H9 (cell line): ENCODE data around the gene ABCA12. TPM values are rescaled to one million over a fixed set of nuclear protein-coding genes. Genes with fewer than 3 reads are reported as not detected.

Experiments used
- DNase-seq: peaks from one replicate; pipeline ENCODE4 v3.0.0-alpha.2; 2017
- H2AFZ ChIP-seq: one replicate; pipeline ENCODE4 v1.6.1; 2013; ENCODE audit warnings: mild to moderate bottlenecking, low read length, control low read depth, moderate library complexity
- H2AK5ac ChIP-seq: 2 replicates; pipeline ENCODE4 v1.6.1; 2013; ENCODE audit warnings: low read length, control low read depth, mixed read lengths; ENCODE audit not compliant: insufficient read length
- H2BK120ac ChIP-seq: one replicate; pipeline ENCODE4 v1.6.1; 2013; ENCODE audit warnings: low read depth, mild to moderate bottlenecking, low read length, control low read depth, inconsistent platforms; ENCODE audit not compliant: poor library complexity, severe bottlenecking
- H2BK12ac ChIP-seq: 2 replicates; pipeline ENCODE4 v1.6.1; 2013; ENCODE audit warnings: low read length, control low read depth, mixed read lengths, low read depth; ENCODE audit not compliant: insufficient read length
- H2BK15ac ChIP-seq: 2 replicates; pipeline ENCODE4 v1.6.1; 2013; ENCODE audit warnings: low read depth, low read length, control low read depth
- H2BK20ac ChIP-seq: one replicate; pipeline ENCODE4 v1.6.1; 2013; ENCODE audit warnings: low read depth, mild to moderate bottlenecking, low read length, control low read depth, inconsistent platforms; ENCODE audit not compliant: poor library complexity, severe bottlenecking
- H2BK5ac ChIP-seq: 2 replicates; pipeline ENCODE4 v1.6.1; 2013; ENCODE audit warnings: low read length, control low read depth, mixed read lengths; ENCODE audit not compliant: insufficient read length
- H3K14ac ChIP-seq: 2 replicates; pipeline ENCODE4 v1.6.1; 2013; ENCODE audit warnings: low read length, control low read depth; ENCODE audit not compliant: insufficient read depth
- H3K18ac ChIP-seq: 2 replicates; pipeline ENCODE4 v1.6.1; 2013; ENCODE audit warnings: low read depth, mild to moderate bottlenecking, mixed read lengths, low read length, control low read depth; ENCODE audit not compliant: insufficient read length
- H3K23ac ChIP-seq: 2 replicates; pipeline ENCODE4 v1.6.1; 2013; ENCODE audit warnings: low read length, control low read depth, mixed read lengths, low read depth; ENCODE audit not compliant: insufficient read length
- H3K23me2 ChIP-seq: 2 replicates; pipeline ENCODE4 v1.6.1; 2013; ENCODE audit warnings: low read depth, mild to moderate bottlenecking, mixed read lengths, low read length, control low read depth; ENCODE audit not compliant: insufficient read length, poor library complexity, severe bottlenecking
- H3K27ac ChIP-seq: 2 replicates; pipeline ENCODE4 v1.5.1; 2013; ENCODE audit warnings: low read length, control low read depth, mixed read lengths, low read depth; ENCODE audit not compliant: insufficient read length
- H3K27me3 ChIP-seq: 2 replicates; pipeline ENCODE4 v1.6.1; 2013; ENCODE audit warnings: low read length, control low read depth, inconsistent platforms; ENCODE audit not compliant: insufficient read depth
- H3K4ac ChIP-seq: 2 replicates; pipeline ENCODE4 v1.6.1; 2013; ENCODE audit warnings: low read depth, mild to moderate bottlenecking, control low read depth, inconsistent platforms, low read length, moderate library complexity
- H3K4me1 ChIP-seq: 2 replicates; pipeline ENCODE4 v1.6.1; 2013; ENCODE audit warnings: low read length, control low read depth, inconsistent platforms; ENCODE audit not compliant: insufficient read depth
- H3K4me2 ChIP-seq: 2 replicates; pipeline ENCODE4 v1.6.1; 2013; ENCODE audit warnings: low read length, control low read depth, mixed read lengths; ENCODE audit not compliant: insufficient read length, insufficient read depth
- H3K56ac ChIP-seq: 2 replicates; pipeline ENCODE4 v1.6.1; 2013; ENCODE audit warnings: low read depth, mild to moderate bottlenecking, mixed read lengths, low read length, control low read depth; ENCODE audit not compliant: insufficient read length
- H3K79me1 ChIP-seq: 2 replicates; pipeline ENCODE4 v1.6.1; 2013; ENCODE audit warnings: low read depth, mild to moderate bottlenecking, moderate library complexity, low read length, control low read depth, inconsistent platforms; ENCODE audit not compliant: insufficient read depth, poor library complexity, severe bottlenecking
- H3K79me2 ChIP-seq: 2 replicates; pipeline ENCODE4 v1.6.1; 2013; ENCODE audit warnings: low read length, control low read depth, inconsistent platforms; ENCODE audit not compliant: insufficient read depth
- H3K9ac ChIP-seq: 2 replicates; pipeline ENCODE4 v1.6.1; 2013; ENCODE audit warnings: low read length, control low read depth, mixed read lengths; ENCODE audit not compliant: insufficient read length; ENCODE audit errors: extremely low read depth
- H3K9me3 ChIP-seq: one replicate; pipeline ENCODE4 v1.6.1; 2013; ENCODE audit warnings: low read depth, low read length, inconsistent platforms; ENCODE audit not compliant: control insufficient read depth
- H3T11ph ChIP-seq: one replicate; pipeline ENCODE4 v1.6.1; 2013; ENCODE audit warnings: mild to moderate bottlenecking, low read length, control low read depth, inconsistent platforms
- H4K20me1 ChIP-seq: one replicate; pipeline ENCODE4 v1.6.1; 2013; ENCODE audit not compliant: control insufficient read depth, insufficient read length, insufficient read depth
- H4K5ac ChIP-seq: 2 replicates; pipeline ENCODE4 v1.6.1; 2013; ENCODE audit warnings: low read depth, mild to moderate bottlenecking, mixed read lengths, low read length, control low read depth; ENCODE audit not compliant: insufficient read length
- H4K8ac ChIP-seq: replicated peaks from 2 replicates; pipeline ENCODE4 v1.6.1; 2013; ENCODE audit warnings: low read length, control low read depth, mixed read lengths, low read depth; ENCODE audit not compliant: insufficient read length
- H4K91ac ChIP-seq: 2 replicates; pipeline ENCODE4 v1.6.1; 2013; ENCODE audit warnings: low read depth, mild to moderate bottlenecking, moderate library complexity, mixed read lengths, low read length, control low read depth; ENCODE audit not compliant: insufficient read length
- H3K27ac Mint-ChIP-seq, 3 experiments: 2 replicates in 2 of 3; 3 replicates in 1 of 3; pipeline ENCODE4 v1.8.0; 2020 to 2021; ENCODE audit warnings: mixed read lengths in 3 of 3, mild to moderate bottlenecking in 1 of 3, moderate library complexity in 1 of 3
- H3K27me3 Mint-ChIP-seq: 2 replicates; pipeline ENCODE4 v1.8.0; 2021; ENCODE audit warnings: low read depth, mild to moderate bottlenecking, moderate library complexity, mixed read lengths
- H3K36me3 Mint-ChIP-seq, 3 experiments: 2 replicates in 2 of 3; 3 replicates in 1 of 3; pipeline ENCODE4 v1.8.0; 2020 to 2021; ENCODE audit warnings: low read depth in 3 of 3, mixed read lengths in 3 of 3; ENCODE audit not compliant: insufficient read depth in 1 of 3
- H3K4me1 Mint-ChIP-seq, 2 experiments: 2 replicates each; pipeline ENCODE4 v1.8.0; 2020; ENCODE audit warnings: mixed read lengths in 2 of 2
- H3K4me3 Mint-ChIP-seq, 2 experiments: 2 replicates in 1 of 2; 3 replicates in 1 of 2; pipeline ENCODE4 v1.8.0; 2020 to 2021; ENCODE audit warnings: mild to moderate bottlenecking in 2 of 2, mixed read lengths in 2 of 2, moderate library complexity in 1 of 2
- H3K9me3 Mint-ChIP-seq, 2 experiments: 2 replicates in 1 of 2; 3 replicates in 1 of 2; pipeline ENCODE4 v1.8.0; 2020; ENCODE audit warnings: mild to moderate bottlenecking in 2 of 2, mixed read lengths in 2 of 2, moderate library complexity in 1 of 2
- CTCF ChIP-seq: fragments of 200-600 bp; sonication (generic); conservative IDR thresholded peaks from 3 replicates; pipeline ENCODE4 v1.8.0; 2021; ENCODE audit warnings: antibody characterized with exemption, mild to moderate bottlenecking
- WGBS: extraction: QIAGEN DNeasy Blood & Tissue Kit; methylation state at CpG from one replicate; pipeline ENCODE4 v1.1.7; 2013; ENCODE audit warnings: missing lambda C conversion rate, low lambda C conversion rate, mixed read lengths; ENCODE audit not compliant: insufficient read length; ENCODE audit errors: extremely low coverage; 5-methylcytosine and 5-hydroxymethylcytosine counted together
- total RNA-seq: library from RNA; stranded (reverse); gene quantifications from 2 replicates; pipeline ENCODE4 v1.2.1, GENCODE V29; 2021

ABCA12 gene
- total RNA-seq, 1 experiment from 2014 or later, result not detected

GRCh38 chr2:214899751-214900150 is 238.7 kb downstream of the ABCA12 start:
- Histone ChIP-seq H3K9me3 (no peaks in the 10 kb centered on the region), H3K4me2 (no peak overlapping the region), H3K23ac (no peak overlapping the region), H2BK12ac (no peak overlapping the region), H2AFZ (no peak overlapping the region), H2AK5ac (no peak overlapping the region), H3K18ac (no peak overlapping the region), H3K79me2 (no peaks in the 10 kb centered on the region), H4K8ac (no peak overlapping the region), H4K91ac (no peak overlapping the region), H2BK20ac (no peak overlapping the region), H3T11ph (no peak overlapping the region), H3K4me1 (peaks cover 2% of the 10 kb centered on the region; the same call in 1 of the 2 replicates), H3K56ac (no peak overlapping the region), H3K14ac (no peak overlapping the region), H2BK15ac (no peak overlapping the region), H4K5ac (no peak overlapping the region), H3K79me1 (no peaks in the 10 kb centered on the region), H3K4ac (no peak overlapping the region), H2BK120ac (no peak overlapping the region), H3K27ac (no peak overlapping the region), H3K23me2 (no peaks in the 10 kb centered on the region), H3K9ac (no peak overlapping the region), H2BK5ac (no peak overlapping the region), H3K27me3 (no peaks in the 10 kb centered on the region), H4K20me1 (no peaks in the 10 kb centered on the region)
- H3K4me1 Mint-ChIP-seq, result peaks cover 7% of the 10 kb centered on the region in 2 experiments; a peak in 3 of 4 replicates
- no peak for DNase-seq
- TF ChIP-seq CTCF, result no peak
- no peaks in the 10 kb centered on the region for H3K36me3 Mint-ChIP-seq
- no peak overlapping the region for H3K4me3 Mint-ChIP-seq
- no peaks in the 10 kb centered on the region for H3K9me3 Mint-ChIP-seq
- no peaks in the 10 kb centered on the region for H3K27me3 Mint-ChIP-seq
- no CpG with 5 or more reads among the region's 4 CpGs for WGBS
- no peak overlapping the region for H3K27ac Mint-ChIP-seq
